Measurements from ENCODE around the gene NT5DC3.

GRCh38 chr12:103772367-103773108, 68.5 kb downstream of the NT5DC3 start:
- TF ChIP-seq CTCF (conservative IDR thresholded peaks at IDR 0.05 in 1 of 2, IDR thresholded peaks at IDR 0.05 in 1 of 2; ENCODE audit: extremely low read depth in 1 of 2, insufficient read depth in 1 of 2, low read depth in 1 of 2, low read length in 2 of 2) (no peak), EZH2 (IDR thresholded peaks at IDR 0.05; ENCODE audit: borderline replicate concordance, low read length) (no peak)

Data from mammary epithelial cell (primary cell).